GM12865 (cell line): ENCODE results near the gene HES7.
A peak's percentile ranks its signal among the peaks of the same experiment; 100 is the strongest.

ENCODE experiments used
- DNase-seq: peaks from one replicate; pipeline ENCODE4 v3.0.0; 2010; ENCODE audit warnings: low read depth
- H3K4me3 ChIP-seq: 2 replicates; pipeline ENCODE4 v1.5.1; 2011; ENCODE audit warnings: mild to moderate bottlenecking, low read depth, low read length, control low read depth
- TF ChIP-seq, protein P1 (sequence below): IDR thresholded peaks from 2 replicates; pipeline ENCODE4 v1.5.1; 2011; ENCODE audit warnings: low read length, control low read depth, low read depth, inconsistent platforms; ENCODE audit not compliant: insufficient read depth; ENCODE audit errors: missing control alignments

Gene HES7

DNA sequence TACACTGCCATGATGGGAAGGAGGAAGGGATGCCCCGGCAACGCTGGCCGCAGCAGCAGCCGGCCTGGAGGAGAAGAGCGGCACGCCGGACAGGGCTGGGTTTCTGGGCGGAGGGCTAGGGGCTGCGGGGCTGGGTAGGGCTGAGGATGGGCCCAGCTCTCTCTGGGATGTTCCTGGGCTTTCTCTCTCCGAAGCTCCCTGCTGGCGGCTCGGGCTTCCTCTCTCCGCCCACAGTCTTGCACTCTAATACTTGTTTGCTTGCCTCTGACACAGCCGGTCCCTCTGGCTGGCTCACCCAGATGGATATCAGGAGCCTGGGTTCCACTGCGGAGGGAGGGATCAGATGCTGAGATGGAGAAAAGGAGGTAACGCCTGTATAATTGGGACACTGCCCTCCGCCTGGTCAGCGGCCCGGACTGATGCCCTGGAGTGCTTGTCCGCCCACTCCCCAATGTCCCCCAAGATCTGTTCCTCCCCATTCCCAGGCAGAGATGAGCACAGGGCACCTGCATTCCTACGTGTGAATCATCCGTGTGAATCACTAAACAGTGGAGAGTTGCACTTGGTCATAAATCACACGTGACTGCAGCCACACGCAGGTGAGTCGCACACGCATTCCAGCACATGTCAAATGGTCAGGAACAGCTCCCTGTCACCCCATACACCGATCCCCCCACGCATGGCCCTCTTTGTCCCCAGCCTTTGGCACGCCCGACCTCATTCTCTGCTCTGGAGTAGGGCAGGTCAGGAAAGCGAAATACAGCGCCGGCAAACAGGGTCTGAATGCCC is 5.7 kb downstream of the HES7 start, which contains the start of gene ALOXE3:
Gene ALOXE3, minus strand, starts transcription at position 535 of the 789 bp plus-strand sequence. Its CDS starts 524 bp downstream, at position 11.
- H3K4me3 ChIP-seq: peak within 1 kb of the TSS; percentile 86
- TF ChIP-seq, protein P1, sequence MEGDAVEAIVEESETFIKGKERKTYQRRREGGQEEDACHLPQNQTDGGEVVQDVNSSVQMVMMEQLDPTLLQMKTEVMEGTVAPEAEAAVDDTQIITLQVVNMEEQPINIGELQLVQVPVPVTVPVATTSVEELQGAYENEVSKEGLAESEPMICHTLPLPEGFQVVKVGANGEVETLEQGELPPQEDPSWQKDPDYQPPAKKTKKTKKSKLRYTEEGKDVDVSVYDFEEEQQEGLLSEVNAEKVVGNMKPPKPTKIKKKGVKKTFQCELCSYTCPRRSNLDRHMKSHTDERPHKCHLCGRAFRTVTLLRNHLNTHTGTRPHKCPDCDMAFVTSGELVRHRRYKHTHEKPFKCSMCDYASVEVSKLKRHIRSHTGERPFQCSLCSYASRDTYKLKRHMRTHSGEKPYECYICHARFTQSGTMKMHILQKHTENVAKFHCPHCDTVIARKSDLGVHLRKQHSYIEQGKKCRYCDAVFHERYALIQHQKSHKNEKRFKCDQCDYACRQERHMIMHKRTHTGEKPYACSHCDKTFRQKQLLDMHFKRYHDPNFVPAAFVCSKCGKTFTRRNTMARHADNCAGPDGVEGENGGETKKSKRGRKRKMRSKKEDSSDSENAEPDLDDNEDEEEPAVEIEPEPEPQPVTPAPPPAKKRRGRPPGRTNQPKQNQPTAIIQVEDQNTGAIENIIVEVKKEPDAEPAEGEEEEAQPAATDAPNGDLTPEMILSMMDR: no peak
- no peak for DNase-seq

DNA sequence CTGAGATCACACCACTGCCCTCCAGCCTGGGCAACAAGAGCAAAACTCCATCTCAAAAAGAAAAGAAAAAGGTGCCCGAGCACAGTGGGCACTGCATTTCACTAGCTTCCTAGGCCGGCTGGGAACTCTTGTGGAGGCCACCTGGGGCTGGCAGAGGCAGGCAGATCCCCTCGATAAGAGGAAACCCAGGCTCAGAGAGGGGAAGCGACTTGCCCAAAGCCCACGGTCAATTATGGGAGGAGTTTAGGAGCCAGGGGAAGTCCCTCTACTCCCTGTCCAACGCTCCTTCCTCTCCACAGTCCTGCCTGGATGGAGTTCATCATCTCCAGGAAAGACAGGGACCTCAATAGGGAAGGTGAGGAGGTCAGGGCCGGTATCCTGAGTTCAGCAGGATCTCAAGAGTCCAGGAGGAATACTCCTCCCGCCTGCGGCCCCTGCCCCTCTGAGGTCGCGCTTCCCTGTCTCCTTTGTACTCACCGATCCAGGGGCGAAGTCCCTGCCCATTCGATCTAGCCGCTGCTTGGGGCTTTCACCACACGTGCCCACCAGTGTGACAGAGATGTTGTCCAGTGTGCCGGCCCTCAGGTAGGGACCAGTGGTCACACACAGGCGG is 6.4 kb downstream of the HES7 start:
- H3K4me3 ChIP-seq: peak overlapping the region; percentile 86; the same call in 1 of the 2 replicates
- DNase-seq: no peak
- TF ChIP-seq, protein P1: no peak

DNA sequence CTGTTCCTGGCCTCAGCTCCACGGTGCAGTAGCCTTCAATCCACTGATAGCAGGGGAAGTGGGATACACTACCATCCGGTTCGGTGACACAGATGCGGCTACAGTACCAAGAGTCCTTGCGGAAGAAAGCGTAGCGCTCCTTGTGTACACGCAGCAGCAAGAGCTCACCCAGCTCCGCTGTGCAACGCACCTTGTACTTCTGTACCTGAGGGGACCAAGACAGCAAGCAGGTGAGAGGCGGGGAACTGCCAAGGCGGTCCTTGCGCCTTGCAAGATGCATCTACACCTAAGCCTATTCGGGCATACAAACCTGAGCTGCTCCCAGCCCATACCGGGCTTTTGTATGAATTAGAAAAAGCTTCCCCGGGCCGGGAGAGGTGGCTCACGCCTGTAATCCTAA is 7.1 kb downstream of the HES7 start:
- no peak for DNase-seq

DNA sequence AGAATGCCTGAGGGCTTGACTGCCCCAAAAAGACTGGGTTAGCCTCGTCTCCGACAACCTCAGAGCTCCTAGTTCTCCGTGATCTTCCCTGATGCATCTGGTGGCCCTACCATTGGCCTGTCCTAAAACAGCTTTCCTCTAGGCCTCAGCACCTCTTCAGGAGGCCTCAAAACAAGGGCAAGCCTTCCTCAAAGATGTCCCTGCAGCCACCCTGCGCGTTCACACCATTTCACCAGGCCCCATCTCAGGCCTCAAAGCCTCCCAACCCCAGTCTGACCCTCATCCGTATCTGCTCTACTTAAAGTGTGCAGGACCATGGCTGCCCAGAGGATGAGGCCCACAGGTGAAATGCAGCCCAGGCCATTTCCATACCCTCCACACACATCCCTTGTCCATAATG is 13.0 kb downstream of the HES7 start:
- TF ChIP-seq, protein P1: no peak
- DNase-seq: no peak
- H3K4me3 ChIP-seq: no peak overlapping the region

More for the DNA sequence above, 7.1 kb downstream of the HES7 start:
- TF ChIP-seq, protein P1: no peak
- no peak overlapping the region for H3K4me3 ChIP-seq

DNA sequence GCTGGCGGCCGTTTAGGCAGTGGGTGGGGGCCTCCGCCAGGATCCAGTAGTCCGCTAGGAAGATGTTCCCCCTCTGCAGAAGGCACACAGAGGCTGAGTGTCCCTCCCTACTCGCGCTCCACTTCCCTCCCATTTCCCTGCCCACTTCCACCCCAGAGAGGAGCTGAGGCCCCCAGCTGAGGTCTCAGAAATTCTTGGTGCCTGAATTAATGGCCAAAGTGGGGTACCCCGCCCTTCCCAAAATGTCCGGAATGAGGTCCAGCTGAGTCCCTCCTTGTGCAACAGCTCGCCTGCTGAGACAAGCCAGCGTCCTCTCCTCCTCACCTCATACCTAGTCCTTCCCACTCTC is 13.5 kb downstream of the HES7 start:
- TF ChIP-seq, protein P1: no peak
- DNase-seq: no peak
- H3K4me3 ChIP-seq: no peak overlapping the region

DNA sequence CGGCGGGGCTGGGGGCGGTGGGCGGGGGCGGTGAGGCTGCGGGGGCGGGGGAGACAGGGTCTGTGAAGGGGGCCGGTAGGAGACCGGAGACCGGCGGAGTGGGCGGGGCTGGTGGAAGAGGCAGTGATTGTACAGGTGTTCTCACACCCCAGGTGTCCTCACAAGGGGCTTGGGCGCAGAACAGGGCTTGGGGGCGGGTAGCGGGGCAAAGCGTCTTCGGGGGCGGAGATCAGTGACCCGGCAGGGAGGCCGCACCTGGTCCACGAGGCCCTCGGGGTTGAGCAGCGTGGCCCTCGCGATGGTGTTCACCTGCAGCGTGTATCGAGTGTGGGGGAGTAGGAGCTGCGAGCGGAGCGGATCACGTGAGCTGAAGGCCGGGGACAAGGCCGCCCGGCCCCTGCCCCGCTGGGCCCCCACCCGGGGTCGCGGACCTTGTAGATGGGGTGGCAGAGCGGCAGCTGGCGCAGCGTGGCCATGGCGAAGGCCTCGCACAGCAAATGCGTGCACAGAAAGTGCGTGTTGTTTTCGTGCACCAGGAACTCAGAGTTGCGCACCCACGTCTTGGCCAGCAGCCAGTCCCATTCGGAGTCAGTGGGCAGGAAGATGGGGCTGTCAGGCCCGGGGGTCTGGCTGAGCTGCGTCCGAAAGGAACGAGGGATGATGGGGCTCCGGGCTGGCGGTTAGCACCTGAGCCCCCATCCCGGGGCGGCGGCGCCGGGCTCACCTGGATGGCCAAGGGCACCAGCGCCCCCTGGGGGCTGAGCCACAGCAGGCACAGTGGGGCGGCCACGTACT is 14.0 kb downstream of the HES7 start:
- peak; percentile 73 for DNase-seq
- no peak overlapping the region for H3K4me3 ChIP-seq
- TF ChIP-seq, protein P1: peak; percentile 90
